HepG2 (cell line): Measurements from ENCODE around the gene RPS5. TPM values are rescaled to one million over a fixed set of nuclear protein-coding genes. Genes with fewer than 3 reads are reported as not detected.

ENCODE experiments used
- ATAC-seq: fragments of 200-7000 bp; cut with Tn5 transposase; 3 replicates; pipeline ENCODE4 v1.9.1; 2020; ENCODE audit warnings: mild to moderate bottlenecking, moderate library complexity
- BruUV-seq: library from RNA; stranded (reverse); fragments of 400-500 nt; replicated peaks from 2 replicates; lab custom pipeline; 2021; lab: Mats Ljungman, UMichigan
- CTCF ChIA-PET: fragments of 300-600 bp; formaldehyde crosslinking; extraction: SDS; loops from one replicate; lab custom pipeline; 2021; ENCODE audit warnings: low total read pairs, inconsistent platforms, low intra/inter-chr PET ratio; lab: Yijun Ruan, JAX
- POLR2A ChIA-PET: fragments of 350-600 bp; sonication (Branson Sonifier 250); formaldehyde crosslinking; loops from one replicate; lab custom pipeline; 2020; ENCODE audit warnings: antibody characterized with exemption, inconsistent platforms; lab: Yijun Ruan, JAX
- DNase-seq: peaks from one replicate; pipeline ENCODE4 v3.0.0-alpha.2; 2015; ENCODE audit warnings: low spot score
- FAIRE-seq: peaks from 3 replicates; lab custom pipeline; 2011; peaks lifted over from hg19 to GRCh38; lab: Jason Lieb, UNC
- H2AFZ ChIP-seq: one replicate; pipeline ENCODE4 v1.6.1; 2011; ENCODE audit warnings: low read length, inconsistent platforms
- H3K27ac ChIP-seq: fragments of 300-600 bp; 3 replicates; pipeline ENCODE4 v1.8.0; 2011; ENCODE audit warnings: mixed run types, mild to moderate bottlenecking, mixed read lengths, low read length, inconsistent platforms; ENCODE audit not compliant: insufficient read depth; ENCODE audit errors: extremely low read length
- H3K27me3 ChIP-seq, 2 experiments: fragments of 200-600 bp in 1 of 2; 2 replicates in 1 of 2; 3 replicates in 1 of 2; pipeline versions ENCODE4 v1.6.0 to v1.8.0; 2011; ENCODE audit warnings: low read length in 2 of 2, mild to moderate bottlenecking in 2 of 2, moderate library complexity in 2 of 2, inconsistent platforms in 1 of 2; ENCODE audit not compliant: insufficient read depth in 2 of 2, control insufficient read depth in 1 of 2
- H3K36me3 ChIP-seq, 2 experiments: fragments of 200-600 bp in 1 of 2; replicated peaks in 1 of 2; 2 replicates in 1 of 2; 3 replicates in 1 of 2; pipeline versions ENCODE4 v1.5.1 to v1.8.0; 2011; ENCODE audit warnings: low read length in 2 of 2, inconsistent platforms in 1 of 2; ENCODE audit not compliant: insufficient read depth in 2 of 2, control insufficient read depth in 1 of 2
- H3K4me1 ChIP-seq: 2 replicates; pipeline ENCODE4 v1.5.1; 2012; ENCODE audit warnings: low read length, inconsistent platforms; ENCODE audit not compliant: insufficient read depth
- H3K4me2 ChIP-seq: 2 replicates; pipeline ENCODE4 v1.6.0; 2011; ENCODE audit warnings: low read depth, low read length, inconsistent platforms
- H3K4me3 ChIP-seq, 3 experiments: fragments of 200-600 bp in 1 of 3; sonication (generic), shearing (Covaris generic) in 1 of 3; replicated peaks in 1 of 3; 2 replicates each; pipeline ENCODE4 v1.5.1; 2011 to 2016; ENCODE audit warnings: low read length in 3 of 3, inconsistent platforms in 2 of 3, low read depth in 2 of 3, mild to moderate bottlenecking in 2 of 3, control low read depth in 1 of 3, mixed read lengths in 1 of 3; ENCODE audit not compliant: insufficient read depth in 1 of 3
- H3K79me2 ChIP-seq: one replicate; pipeline ENCODE4 v1.6.1; 2011; ENCODE audit warnings: low read length, inconsistent platforms; ENCODE audit not compliant: insufficient read depth
- H3K9ac ChIP-seq: 2 replicates; pipeline ENCODE4 v1.6.0; 2011; ENCODE audit warnings: mild to moderate bottlenecking, low read depth, low read length, inconsistent platforms; ENCODE audit not compliant: insufficient read depth
- H3K9me3 ChIP-seq: 2 replicates; pipeline ENCODE4 v1.5.1; 2012; ENCODE audit warnings: mild to moderate bottlenecking, low read length
- H4K20me1 ChIP-seq: 2 replicates; pipeline ENCODE4 v1.6.0; 2011; ENCODE audit warnings: inconsistent platforms, mild to moderate bottlenecking, low read length, moderate library complexity; ENCODE audit not compliant: insufficient read depth
- ASH2L ChIP-seq: fragments of 300-600, 200-600 bp; sonication (generic); IDR thresholded peaks from 2 replicates; pipeline ENCODE4 v1.7.0; 2017; ENCODE audit warnings: low read depth, mild to moderate bottlenecking, moderate library complexity, mixed read lengths, low read length; ENCODE audit not compliant: insufficient read length
- DMAP1 ChIP-seq: IDR thresholded peaks from 2 replicates; pipeline ENCODE4 v1.6.1; 2016
- EED ChIP-seq: sonication (generic); formaldehyde crosslinking; IDR thresholded peaks from 2 replicates; pipeline ENCODE4 v1.5.0; 2020; ENCODE audit warnings: mild to moderate bottlenecking, missing genetic modification reagents
- KDM5B ChIP-seq: sonication (generic); formaldehyde crosslinking; IDR thresholded peaks from 2 replicates; pipeline ENCODE4 v1.4.0; 2020; ENCODE audit warnings: missing genetic modification reagents, mild to moderate bottlenecking, borderline replicate concordance
- SATB2 ChIP-seq: sonication (generic); formaldehyde crosslinking; IDR thresholded peaks from 2 replicates; pipeline ENCODE4 v1.5.0; 2020; ENCODE audit warnings: missing genetic modification reagents
- SIN3A ChIP-seq: IDR thresholded peaks from 2 replicates; pipeline ENCODE4 v1.6.1; 2011; ENCODE audit warnings: low read depth, mild to moderate bottlenecking, control low read depth, low read length, borderline replicate concordance
- TBX2 ChIP-seq: sonication (generic); formaldehyde crosslinking; IDR thresholded peaks from 2 replicates; pipeline ENCODE4 v1.5.0; 2020; ENCODE audit warnings: missing genetic modification reagents, mild to moderate bottlenecking, borderline replicate concordance
- ZNF431 ChIP-seq: sonication (generic); formaldehyde crosslinking; IDR thresholded peaks from 2 replicates; pipeline ENCODE4 v1.9.0; 2022; ENCODE audit warnings: missing genetic modification reagents, low read depth, mild to moderate bottlenecking, borderline replicate concordance
- WGBS: methylation state at CpG from one replicate; pipeline ENCODE4 v1.1.6; 2017; ENCODE audit warnings: low lambda C conversion rate; 5-methylcytosine and 5-hydroxymethylcytosine counted together
- in situ Hi-C: cut with HindIII; loops from 2 replicates; pipeline ENCODE4 v1.10.0; 2017; ENCODE audit warnings: low pct_unique_long_range_greater_than_20kb; ENCODE audit not compliant: extremely low pct_ligation_motif_present
- intact Hi-C: fragments of 100-400 bp; cut with micrococcal nuclease; formaldehyde crosslinking; loops from one replicate; pipeline ENCODE4 v1.10.0; 2022; ENCODE audit not compliant: unreplicated experiment
- polyA plus RNA-seq, 8 experiments: library from polyadenylated mRNA; depleted of rRNA in 3 of 8; stranded (reverse) in 7 of 8; unstranded in 1 of 8; fragments of >200 nt; fragmentation: Illumina TruSeq in 4 of 8; extraction: Trizol in 4 of 8; gene quantifications; 2 replicates each; pipeline versions ENCODE4 v1.2.1 to v1.2.3, GENCODE V29; 2011 to 2016; ENCODE audit warnings: low read depth in 4 of 8, missing spikeins in 1 of 8, mixed read lengths in 1 of 8; ENCODE audit not compliant: insufficient read depth in 1 of 8
- total RNA-seq, 5 experiments: library from RNA; depleted of rRNA; stranded (reverse); fragments of >200 nt; fragmentation: Illumina TruSeq; extraction: Trizol; gene quantifications; 2 replicates each; pipeline ENCODE4 v1.2.3, GENCODE V29; 2016; ENCODE audit warnings: low read depth in 1 of 5
- TF ChIP-seq, protein P1 (sequence below): sonication (generic); formaldehyde crosslinking; IDR thresholded peaks from 2 replicates; pipeline ENCODE4 v1.4.0; 2020; ENCODE audit warnings: missing genetic modification reagents

Gene RPS5
- total and polyA plus RNA-seq, 2 of the 13 experiments (the other 11 are each of a cell fraction or from before 2014, with no cell fraction given) = 1,544 to 4,408 TPM

DNA sequence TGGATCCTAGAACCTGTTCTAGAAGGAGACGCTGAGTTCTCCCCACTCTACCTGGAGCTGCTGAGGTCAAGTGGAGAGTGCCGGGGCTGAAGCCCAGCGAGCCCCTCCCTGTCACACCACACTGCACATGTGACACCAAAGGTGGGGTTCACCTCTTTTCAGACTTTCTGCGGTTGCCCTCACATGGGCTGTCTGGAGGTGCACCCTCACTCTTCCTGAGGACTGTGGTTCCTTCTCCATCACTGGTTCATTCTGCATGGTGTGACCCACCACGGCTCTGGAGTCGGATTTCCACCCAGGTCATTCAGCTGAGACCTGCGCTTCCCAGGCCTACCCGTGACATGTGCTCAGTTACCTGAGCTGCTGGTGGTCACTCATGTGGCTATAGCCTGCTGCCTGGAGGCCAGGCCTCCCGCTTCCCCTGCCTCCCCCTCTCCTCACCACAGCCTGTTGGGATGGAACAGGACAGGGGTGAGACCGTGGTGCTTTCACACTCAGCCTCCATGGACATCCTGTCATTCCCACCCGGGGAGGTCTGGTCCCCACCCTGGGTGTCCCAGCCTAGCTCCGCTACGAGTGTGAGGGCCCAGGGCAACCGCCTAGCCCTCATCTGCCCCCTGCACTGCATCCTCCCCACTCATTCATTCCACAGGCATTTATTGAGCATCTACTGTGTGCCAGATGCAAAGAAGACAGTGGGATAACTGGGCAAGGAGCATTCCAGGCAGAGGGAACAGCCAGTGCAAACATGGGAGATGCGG is 33.2 kb upstream of the RPS5 start (continued):
- TF ChIP-seq KDM5B (0 out of 2 replicates have a peak, but pooled peaks have one; percentile 27), DMAP1 (CRISPR knock-in tag) (0 out of 2 replicates have a peak, but pooled peaks have one; percentile 8), ZNF431 (0 out of 2 replicates have a peak, but pooled peaks have one; percentile 57), TBX2 (CRISPR knock-in tag) (0 out of 2 replicates have a peak, but pooled peaks have one; percentile 11), SATB2 (0 out of 2 replicates have a peak, but pooled peaks have one; percentile 59), SIN3A (no peak), EED (CRISPR knock-in tag) (no peak), ASH2L (peak; percentile 27)

DNA sequence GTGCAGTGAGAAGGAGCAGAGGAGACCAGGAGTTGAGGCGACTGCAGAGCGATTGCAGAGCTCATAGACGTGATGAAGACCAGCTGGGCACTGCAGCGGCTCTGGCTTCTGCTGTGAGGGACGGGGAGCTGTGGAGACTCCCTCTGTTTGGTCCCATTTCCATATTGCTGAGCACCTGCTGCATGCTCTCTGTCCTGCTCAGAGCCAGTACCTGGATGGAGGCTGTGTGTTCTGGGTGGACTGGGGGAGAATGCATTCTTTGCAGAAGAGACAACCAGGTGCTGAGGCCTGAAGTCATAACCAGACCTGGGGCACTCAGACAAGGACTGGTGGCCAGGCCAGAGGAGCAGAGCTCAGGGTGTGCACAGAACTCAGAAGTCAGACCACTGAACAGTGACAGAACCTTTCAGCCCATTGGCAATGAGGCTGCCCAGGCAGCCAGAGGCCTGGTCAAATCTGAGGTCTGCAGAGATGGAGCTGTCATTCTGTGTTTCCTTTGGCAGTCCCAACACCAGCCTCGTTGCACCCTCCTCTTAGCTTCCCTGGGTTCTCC is 32.5 kb upstream of the RPS5 start:
- Histone ChIP-seq H2AFZ (no peak overlapping the region), H3K4me3 (no peak overlapping the region), H3K27me3 (no peaks in the 10 kb centered on the region), H3K9me3 (no peaks in the 10 kb centered on the region), H3K4me1 (peaks cover 38% of the 10 kb centered on the region), H3K36me3 (no peaks in the 10 kb centered on the region), H3K27ac (peak overlapping the region; percentile 2), H3K79me2 (no peaks in the 10 kb centered on the region), H3K4me2 (no peak overlapping the region), H3K9ac (no peak overlapping the region), H4K20me1 (no peaks in the 10 kb centered on the region)
- ATAC-seq (no peak), DNase-seq (no peak), FAIRE-seq (no peak)
- 69% methylated on average over 4 of the region's 6 CpGs for WGBS
- TF ChIP-seq, protein P1, sequence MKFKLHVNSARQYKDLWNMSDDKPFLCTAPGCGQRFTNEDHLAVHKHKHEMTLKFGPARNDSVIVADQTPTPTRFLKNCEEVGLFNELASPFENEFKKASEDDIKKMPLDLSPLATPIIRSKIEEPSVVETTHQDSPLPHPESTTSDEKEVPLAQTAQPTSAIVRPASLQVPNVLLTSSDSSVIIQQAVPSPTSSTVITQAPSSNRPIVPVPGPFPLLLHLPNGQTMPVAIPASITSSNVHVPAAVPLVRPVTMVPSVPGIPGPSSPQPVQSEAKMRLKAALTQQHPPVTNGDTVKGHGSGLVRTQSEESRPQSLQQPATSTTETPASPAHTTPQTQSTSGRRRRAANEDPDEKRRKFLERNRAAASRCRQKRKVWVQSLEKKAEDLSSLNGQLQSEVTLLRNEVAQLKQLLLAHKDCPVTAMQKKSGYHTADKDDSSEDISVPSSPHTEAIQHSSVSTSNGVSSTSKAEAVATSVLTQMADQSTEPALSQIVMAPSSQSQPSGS (CRISPR knock-in tag) = no peak
- intact Hi-C loops = no loop called here
- no TSS peak for BruUV-seq
- ChIA-PET CTCF (no interaction called here), POLR2A (interaction anchor here (0.6 to 1.5 kb wide), 3 partner anchors 8 to 28 kb away, joined by 3 to 21 read pairs (median 4); partner anchors contain the start of genes ZNF497 and ZSCAN22)
- in situ Hi-C loops = no loop called here
